Measurements from ENCODE around the gene CD22.
"Not testable (repeated sequence)": the region's sequence is repeated elsewhere in the genome, so short reads cannot be mapped to it uniquely, and the experiment has no call there.

Gene CD22

DNA sequence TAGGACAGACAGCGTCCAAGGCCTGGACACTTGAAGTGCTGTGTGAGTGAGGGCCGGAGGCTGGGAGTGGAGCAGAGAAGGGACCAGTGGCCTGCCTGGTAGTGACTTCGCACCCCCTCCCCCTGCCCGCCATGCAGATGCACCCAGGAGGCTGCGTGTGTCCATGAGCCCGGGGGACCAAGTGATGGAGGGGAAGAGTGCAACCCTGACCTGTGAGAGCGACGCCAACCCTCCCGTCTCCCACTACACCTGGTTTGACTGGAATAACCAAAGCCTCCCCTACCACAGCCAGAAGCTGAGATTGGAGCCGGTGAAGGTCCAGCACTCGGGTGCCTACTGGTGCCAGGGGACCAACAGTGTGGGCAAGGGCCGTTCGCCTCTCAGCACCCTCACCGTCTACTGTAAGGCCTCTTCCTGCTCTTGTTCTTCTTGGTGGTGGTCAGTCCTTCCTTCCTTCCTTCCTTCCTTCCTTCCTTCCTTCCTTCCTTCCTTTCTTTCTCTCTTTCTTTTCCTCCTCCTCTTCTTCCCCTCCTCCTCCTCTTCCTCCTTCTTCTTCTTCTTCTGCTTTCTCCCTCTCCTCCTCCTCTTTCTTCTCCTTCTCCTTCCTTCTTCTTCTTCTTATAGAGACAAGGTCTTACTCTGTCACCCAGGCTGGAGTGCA, 12.7 kb downstream of the CD22 start:
- no peak for DNase-seq (ENCODE audit: low read depth)

GRCh38 chr19:35342430-35342829, 13.4 kb downstream of the CD22 start:
- DNase-seq (ENCODE audit: low read depth), result no peak

- no peak for DNase-seq (ENCODE audit: low read depth)
These were observed 15.6 kb downstream of the CD22 start for GRCh38 chr19:35344511-35345031.

DNA sequence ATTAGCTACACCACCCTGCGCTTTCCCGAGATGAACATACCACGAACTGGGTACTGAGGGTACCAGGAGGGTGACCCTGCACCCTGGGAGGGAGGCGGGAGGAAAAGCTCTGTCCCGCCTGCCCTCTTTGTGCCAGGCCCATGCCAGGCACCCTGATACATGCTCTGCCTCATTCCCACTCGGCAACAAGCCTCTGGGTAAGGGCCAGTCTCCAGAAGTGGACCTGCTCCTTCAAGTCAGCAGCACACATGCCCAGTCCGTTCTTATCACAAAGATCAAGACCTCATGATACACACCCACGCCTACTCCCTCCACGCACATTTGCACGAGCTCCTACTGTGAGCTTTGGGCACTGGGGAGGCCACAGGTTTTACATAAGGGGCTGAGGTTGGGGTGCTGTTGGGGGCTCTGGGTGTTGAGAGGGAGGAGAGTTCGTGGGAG, 16.7 kb downstream of the CD22 start:
- DNase-seq (ENCODE audit: low read depth), result no peak

DNA sequence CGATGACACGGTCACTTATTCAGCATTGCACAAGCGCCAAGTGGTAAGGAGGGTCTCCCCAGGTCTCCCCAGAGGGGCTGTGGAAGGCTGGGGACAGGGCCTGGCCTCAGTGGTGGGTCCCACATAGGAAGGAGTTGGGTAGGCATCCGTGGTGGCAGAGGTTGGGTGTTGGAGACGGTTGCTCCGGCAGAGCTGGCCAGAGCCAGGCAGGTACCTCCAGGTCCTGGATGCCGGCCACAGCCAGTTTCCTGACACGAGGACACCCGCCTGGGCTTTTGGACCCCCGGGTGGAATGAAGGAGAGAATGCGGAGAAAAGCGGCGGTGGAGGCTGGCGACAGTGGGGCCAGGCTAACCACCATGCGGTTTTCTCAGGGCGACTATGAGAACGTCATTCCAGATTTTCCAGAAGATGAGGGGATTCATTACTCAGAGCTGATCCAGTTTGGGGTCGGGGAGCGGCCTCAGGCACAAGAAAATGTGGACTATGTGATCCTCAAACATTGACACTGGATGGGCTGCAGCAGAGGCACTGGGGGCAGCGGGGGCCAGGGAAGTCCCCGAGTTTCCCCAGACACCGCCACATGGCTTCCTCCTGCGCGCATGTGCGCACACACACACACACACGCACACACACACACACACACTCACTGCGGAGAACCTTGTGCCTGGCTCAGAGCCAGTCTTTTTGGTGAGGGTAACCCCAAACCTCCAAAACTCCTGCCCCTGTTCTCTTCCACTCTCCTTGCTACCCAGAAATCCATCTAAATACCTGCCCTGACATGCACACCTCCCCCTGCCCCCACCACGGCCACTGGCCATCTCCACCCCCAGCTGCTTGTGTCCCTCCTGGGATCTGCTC, 17.4 kb downstream of the CD22 start:
- peak; percentile 42 for DNase-seq (ENCODE audit: low read depth)

- DNase-seq (ENCODE audit: low read depth), result peak; percentile 22
These were observed 18.4 kb downstream of the CD22 start, which contains the start of gene FFAR1 for GRCh38 chr19:35347171-35347929. Gene FFAR1 (plus strand): TSS chr19:35347902. CDS start chr19:35351552, 3,650 bp downstream.

DNA sequence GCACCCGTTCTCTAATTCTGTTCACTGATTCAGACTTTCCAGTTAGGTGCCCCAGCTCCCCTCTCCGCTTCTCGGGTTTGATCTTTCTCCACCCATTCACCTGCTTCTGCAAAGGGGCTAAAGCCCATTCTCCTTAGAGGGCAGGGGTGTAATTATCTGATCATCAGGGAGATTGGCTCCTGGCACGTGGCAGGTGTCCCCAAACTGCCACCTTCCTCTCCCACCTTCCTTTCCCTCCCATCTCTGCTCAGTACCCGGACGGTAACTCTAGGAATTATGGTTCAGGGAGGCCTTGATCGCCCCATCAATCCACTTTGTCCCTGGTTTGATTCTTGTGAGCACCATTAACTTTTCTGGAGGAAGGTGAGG, 18.9 kb downstream of the CD22 start:
- no peak for DNase-seq (ENCODE audit: low read depth)

GRCh38 chr19:35348911-35349611, 20.1 kb downstream of the CD22 start:
- no peak for DNase-seq (ENCODE audit: low read depth)

DNA sequence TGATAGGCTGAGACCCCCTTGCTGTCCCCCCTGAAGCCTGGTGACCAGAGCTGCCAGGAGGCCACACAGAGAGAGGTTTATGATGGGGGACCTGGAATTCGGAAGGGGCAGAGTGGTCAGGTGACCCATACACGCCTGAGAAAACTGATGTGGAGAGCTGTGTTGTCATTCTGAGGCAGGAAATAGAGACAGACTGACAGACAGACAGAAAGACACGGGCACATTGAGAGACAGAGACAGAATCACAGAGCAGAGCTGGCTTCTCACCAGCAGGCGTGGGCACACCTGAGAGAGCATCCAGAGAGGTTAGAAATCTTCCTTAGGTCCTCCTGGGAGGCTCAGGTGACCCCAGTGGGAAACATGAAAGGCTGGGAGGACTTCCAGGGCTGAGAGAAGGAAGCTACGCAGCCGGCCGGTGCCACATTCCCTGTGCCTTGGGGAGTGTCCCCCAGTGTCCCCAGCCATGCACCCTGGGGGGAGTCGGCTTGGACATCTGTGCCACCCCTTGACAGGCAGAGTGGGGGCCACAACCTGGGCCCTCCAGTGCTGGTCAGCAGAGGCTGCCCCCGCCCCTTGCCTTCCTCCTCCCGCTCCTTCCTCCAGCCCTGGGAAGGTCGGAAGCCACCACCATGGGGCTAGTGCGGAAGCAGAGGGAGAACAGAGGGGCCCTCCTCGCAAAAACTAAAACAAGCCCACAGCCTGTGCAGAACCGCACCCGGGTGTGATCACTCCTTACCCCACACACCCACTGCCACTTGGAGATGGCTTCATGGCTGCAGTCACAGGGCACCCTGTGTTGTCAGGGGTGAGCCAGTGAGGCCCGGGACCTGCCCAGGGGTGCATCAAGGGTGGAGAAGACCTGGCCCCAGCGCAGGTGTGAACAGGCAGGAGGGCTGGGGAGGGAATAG, 20.9 kb downstream of the CD22 start:
- DNase-seq (ENCODE audit: low read depth), result no peak

GRCh38 chr19:35350591-35350990, 21.6 kb downstream of the CD22 start:
- no peak for DNase-seq (ENCODE audit: low read depth)

DNA sequence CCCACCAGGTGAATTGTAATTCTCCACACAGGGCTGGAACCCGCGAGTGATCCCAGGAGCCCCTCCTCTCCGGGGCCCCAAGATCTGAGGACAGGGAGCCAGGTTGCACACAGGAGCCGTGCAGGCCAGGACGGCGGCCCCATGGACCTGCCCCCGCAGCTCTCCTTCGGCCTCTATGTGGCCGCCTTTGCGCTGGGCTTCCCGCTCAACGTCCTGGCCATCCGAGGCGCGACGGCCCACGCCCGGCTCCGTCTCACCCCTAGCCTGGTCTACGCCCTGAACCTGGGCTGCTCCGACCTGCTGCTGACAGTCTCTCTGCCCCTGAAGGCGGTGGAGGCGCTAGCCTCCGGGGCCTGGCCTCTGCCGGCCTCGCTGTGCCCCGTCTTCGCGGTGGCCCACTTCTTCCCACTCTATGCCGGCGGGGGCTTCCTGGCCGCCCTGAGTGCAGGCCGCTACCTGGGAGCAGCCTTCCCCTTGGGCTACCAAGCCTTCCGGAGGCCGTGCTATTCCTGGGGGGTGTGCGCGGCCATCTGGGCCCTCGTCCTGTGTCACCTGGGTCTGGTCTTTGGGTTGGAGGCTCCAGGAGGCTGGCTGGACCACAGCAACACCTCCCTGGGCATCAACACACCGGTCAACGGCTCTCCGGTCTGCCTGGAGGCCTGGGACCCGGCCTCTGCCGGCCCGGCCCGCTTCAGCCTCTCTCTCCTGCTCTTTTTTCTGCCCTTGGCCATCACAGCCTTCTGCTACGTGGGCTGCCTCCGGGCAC, 22.6 kb downstream of the CD22 start:
- DNase-seq (ENCODE audit: low read depth), result no peak

DNA sequence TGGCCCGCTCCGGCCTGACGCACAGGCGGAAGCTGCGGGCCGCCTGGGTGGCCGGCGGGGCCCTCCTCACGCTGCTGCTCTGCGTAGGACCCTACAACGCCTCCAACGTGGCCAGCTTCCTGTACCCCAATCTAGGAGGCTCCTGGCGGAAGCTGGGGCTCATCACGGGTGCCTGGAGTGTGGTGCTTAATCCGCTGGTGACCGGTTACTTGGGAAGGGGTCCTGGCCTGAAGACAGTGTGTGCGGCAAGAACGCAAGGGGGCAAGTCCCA, 23.1 kb downstream of the CD22 start:
- DNase-seq (ENCODE audit: low read depth), result no peak

- peak; percentile 45 for DNase-seq (ENCODE audit: low read depth)
These were observed 23.7 kb downstream of the CD22 start for GRCh38 chr19:35352448-35353304.

- no peak for DNase-seq (ENCODE audit: low read depth)
These were observed 24.6 kb downstream of the CD22 start for GRCh38 chr19:35353635-35354034.

GRCh38 chr19:35354898-35355297, 25.9 kb downstream of the CD22 start:
- DNase-seq (ENCODE audit: low read depth), result no peak

DNA sequence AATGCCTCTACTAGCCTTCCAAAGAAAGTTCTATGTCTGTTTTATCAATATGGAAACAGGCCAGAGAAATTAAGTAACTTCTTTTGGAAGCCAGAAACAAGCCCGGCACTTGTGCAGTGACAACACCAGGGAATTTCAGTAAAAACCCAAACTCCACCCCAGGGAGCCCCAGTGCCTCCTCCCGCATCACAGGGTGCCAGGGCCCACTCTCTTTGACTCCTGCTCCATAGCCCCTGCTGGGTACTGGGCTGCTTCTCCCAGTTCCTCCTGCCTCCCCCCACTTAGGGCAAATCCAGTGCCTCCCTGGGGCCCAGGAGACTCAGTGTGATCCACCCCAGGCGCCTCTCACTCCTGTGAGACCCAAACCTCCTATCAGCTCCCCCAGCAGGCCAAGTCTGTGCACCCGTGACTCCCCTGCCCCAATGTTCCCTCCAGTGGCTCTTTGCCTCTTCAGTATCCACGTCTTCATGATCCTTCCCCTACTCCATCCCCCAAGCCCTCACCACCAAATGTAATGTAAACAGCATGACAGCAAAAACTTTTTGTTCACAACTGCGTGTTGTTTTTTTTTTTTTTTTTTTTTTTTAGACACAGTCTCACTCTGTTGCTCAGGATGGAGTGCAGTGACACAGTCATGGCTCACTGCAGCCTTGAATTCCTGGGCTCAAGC, 26.9 kb downstream of the CD22 start:
- no peak for DNase-seq (ENCODE audit: low read depth)

DNA sequence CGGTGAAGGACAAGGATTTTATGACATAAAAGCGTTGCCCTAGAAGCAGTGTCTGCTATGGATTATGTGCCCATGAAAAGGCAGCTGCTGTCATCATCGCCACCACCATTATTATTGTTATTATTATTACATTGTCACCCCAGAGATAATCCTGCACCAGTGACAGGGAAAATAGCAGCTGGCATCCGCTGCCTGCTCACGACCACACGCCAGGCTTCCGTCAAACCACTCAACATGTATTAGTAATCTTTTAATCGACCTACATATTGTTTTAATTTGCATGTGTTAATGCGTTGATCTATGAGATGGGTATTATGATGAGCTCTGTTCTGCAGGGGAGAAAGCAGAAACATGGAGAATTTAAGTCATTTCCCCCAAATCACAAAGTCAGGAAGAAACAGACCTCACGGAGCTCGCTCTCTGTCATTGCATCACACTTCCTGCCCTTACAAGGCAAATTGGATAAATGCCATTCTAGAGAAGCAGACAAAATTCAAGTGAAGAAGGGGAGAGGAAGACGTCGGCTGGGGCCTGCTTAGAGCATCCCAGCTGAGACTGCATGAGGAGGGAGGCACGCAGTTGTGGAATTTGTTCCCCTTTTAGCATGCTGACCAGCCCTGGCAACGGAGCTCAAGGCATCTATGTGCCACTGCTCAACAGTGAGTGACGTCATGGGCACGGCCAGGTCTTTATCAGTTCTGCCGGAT, 29.0 kb downstream of the CD22 start, which contains the start of gene FFAR3:
Gene FFAR3, plus strand, starts transcription at position 594 of the 707 bp plus-strand sequence. CDS start 431 bp downstream, outside the sequence.
- no peak for DNase-seq (ENCODE audit: low read depth)

GRCh38 chr19:35358834-35359233, 29.8 kb downstream of the CD22 start:
- DNase-seq (ENCODE audit: low read depth), result not testable (repeated sequence)
